Measurements from ENCODE around the gene SORCS1.

SORCS1 gene

GRCh38 chr10:106873770-106874603 is 290.5 kb downstream of the SORCS1 start:
- no peak overlapping the region for H3K4me3 ChIP-seq (replicated peaks in 1 of 2; ENCODE audit: low read depth in 2 of 2, low read length in 2 of 2)
- TF ChIP-seq CTCF (IDR thresholded peaks at IDR 0.05; ENCODE audit: low read depth, low read length): no peak
- DNase-seq (ENCODE audit: low read depth in 2 of 2): no peak

GRCh38 chr10:106872176-106872575 is 292.3 kb downstream of the SORCS1 start:
- no peak for DNase-seq (ENCODE audit: low read depth in 2 of 2)
- no peak overlapping the region for H3K4me3 ChIP-seq (replicated peaks in 1 of 2; ENCODE audit: low read depth in 2 of 2, low read length in 2 of 2)
- TF ChIP-seq CTCF (IDR thresholded peaks at IDR 0.05; ENCODE audit: low read depth, low read length): no peak

GRCh38 chr10:106866244-106866845 is 298.2 kb downstream of the SORCS1 start:
- no peak overlapping the region for H3K4me3 ChIP-seq (replicated peaks in 1 of 2; ENCODE audit: low read depth in 2 of 2, low read length in 2 of 2)
- no peak for DNase-seq (ENCODE audit: low read depth in 2 of 2)
- no peak for TF ChIP-seq CTCF (IDR thresholded peaks at IDR 0.05; ENCODE audit: low read depth, low read length)

GRCh38 chr10:106864031-106864430 is 300.5 kb downstream of the SORCS1 start:
- no peak for DNase-seq (ENCODE audit: low read depth in 2 of 2)
- no peak for TF ChIP-seq CTCF (IDR thresholded peaks at IDR 0.05; ENCODE audit: low read depth, low read length)
- no peak overlapping the region for H3K4me3 ChIP-seq (replicated peaks in 1 of 2; ENCODE audit: low read depth in 2 of 2, low read length in 2 of 2)

GRCh38 chr10:106863549-106863948 is 301.0 kb downstream of the SORCS1 start:
- TF ChIP-seq CTCF (IDR thresholded peaks at IDR 0.05; ENCODE audit: low read depth, low read length): no peak
- no peak overlapping the region for H3K4me3 ChIP-seq (replicated peaks in 1 of 2; ENCODE audit: low read depth in 2 of 2, low read length in 2 of 2)
- DNase-seq (ENCODE audit: low read depth in 2 of 2): no peak

- DNase-seq (ENCODE audit: low read depth in 2 of 2): no peak
- TF ChIP-seq CTCF (IDR thresholded peaks at IDR 0.05; ENCODE audit: low read depth, low read length): no peak
- H3K4me3 ChIP-seq (replicated peaks in 1 of 2; ENCODE audit: low read depth in 2 of 2, low read length in 2 of 2): no peak overlapping the region
Measured at GRCh38 chr10:106859892-106860652, 304.4 kb downstream of the SORCS1 start.
